Measurements from ENCODE around the gene DNAH3.
A peak's percentile ranks its signal among the peaks of the same experiment; 100 is the strongest.

Gene DNAH3

GRCh38 chr16:20899071-20899470 lies 251.6 kb downstream of the DNAH3 start:
- CTCF ChIA-PET = interaction anchor here (1.0 to 3.6 kb wide), 3 partner anchors 25 to 94 kb away, joined by 3 to 16 read pairs (median 11); no protein-coding TSS in a partner anchor
- peaks cover 35% of the 10 kb centered on the region for H3K36me3 Mint-ChIP-seq

DNA sequence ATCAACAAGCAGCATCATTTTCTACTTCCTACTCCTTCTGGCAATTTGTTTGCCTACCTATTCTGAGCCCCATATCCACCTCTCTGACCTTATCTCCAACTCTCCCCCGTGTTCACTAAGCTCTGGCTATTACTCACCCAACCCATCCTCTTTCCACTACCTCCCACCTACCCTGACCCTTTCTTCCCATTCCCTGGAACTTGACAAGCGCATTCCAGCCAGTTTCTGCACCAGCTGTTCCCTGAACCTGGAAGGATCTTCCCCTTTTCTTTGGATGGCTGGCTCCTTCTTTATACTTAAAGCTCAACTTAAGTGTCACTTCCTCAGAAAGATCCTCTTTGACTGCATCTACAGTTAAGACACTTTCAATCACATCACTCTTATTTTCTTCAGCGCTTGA lies 252.7 kb downstream of the DNAH3 start:
- H3K27me3 Mint-ChIP-seq = no peaks in the 10 kb centered on the region
- H3K4me3 Mint-ChIP-seq = peak overlapping the region; percentile 5
- H3K9me3 Mint-ChIP-seq = no peaks in the 10 kb centered on the region
- no peak for DNase-seq
- CTCF ChIA-PET = interaction anchor here (3.6 kb wide), 1 partner anchor 48 kb away, joined by 16 read pairs; no protein-coding TSS in a partner anchor
- no peak overlapping the region for H3K27ac Mint-ChIP-seq
- peaks cover 33% of the 10 kb centered on the region for H3K36me3 Mint-ChIP-seq
- H3K4me1 Mint-ChIP-seq = peaks cover 51% of the 10 kb centered on the region

More at GRCh38 chr16:20899071-20899470, 251.6 kb downstream of the DNAH3 start:
- Mint-ChIP-seq H3K4me3 (peak overlapping the region; percentile 84), H3K4me1 (peaks cover 62% of the 10 kb centered on the region), H3K27ac (peak overlapping the region; percentile 91), H3K27me3 (no peaks in the 10 kb centered on the region), H3K9me3 (no peaks in the 10 kb centered on the region)
- DNase-seq = no peak

- peaks cover 30% of the 10 kb centered on the region for H3K36me3 Mint-ChIP-seq
- peaks cover 45% of the 10 kb centered on the region for H3K4me1 Mint-ChIP-seq
- CTCF ChIA-PET = interaction anchor here (3.6 kb wide), 1 partner anchor 47 kb away, joined by 16 read pairs; no protein-coding TSS in a partner anchor
- DNase-seq = no peak
- H3K9me3 Mint-ChIP-seq = no peaks in the 10 kb centered on the region
- peak overlapping the region; percentile 5 for H3K4me3 Mint-ChIP-seq
- no peak overlapping the region for H3K27ac Mint-ChIP-seq
- no peaks in the 10 kb centered on the region for H3K27me3 Mint-ChIP-seq
Observed at GRCh38 chr16:20897253-20897897, 253.3 kb downstream of the DNAH3 start.

- Mint-ChIP-seq H3K27me3 (no peaks in the 10 kb centered on the region), H3K4me3 (no peak overlapping the region), H3K4me1 (peaks cover 29% of the 10 kb centered on the region), H3K27ac (no peak overlapping the region), H3K36me3 (peaks cover 20% of the 10 kb centered on the region), H3K9me3 (no peaks in the 10 kb centered on the region)
- DNase-seq = no peak
- CTCF ChIA-PET = interaction anchor here (1.2 kb wide), 1 partner anchor 20 kb away, joined by 3 read pairs; no protein-coding TSS in a partner anchor
Observed at GRCh38 chr16:20894388-20894787, 256.3 kb downstream of the DNAH3 start.

GRCh38 chr16:20889625-20890275 lies 260.9 kb downstream of the DNAH3 start:
- Mint-ChIP-seq H3K4me1 (peaks cover 6% of the 10 kb centered on the region), H3K9me3 (no peaks in the 10 kb centered on the region), H3K36me3 (peaks cover 17% of the 10 kb centered on the region), H3K4me3 (no peak overlapping the region), H3K27ac (no peak overlapping the region), H3K27me3 (no peaks in the 10 kb centered on the region)
- CTCF ChIA-PET = interaction anchor here (0.6 to 1.8 kb wide), 4 partner anchors 11 to 201 kb away, joined by 4 read pairs; no protein-coding TSS in a partner anchor
- no peak for DNase-seq

DNA sequence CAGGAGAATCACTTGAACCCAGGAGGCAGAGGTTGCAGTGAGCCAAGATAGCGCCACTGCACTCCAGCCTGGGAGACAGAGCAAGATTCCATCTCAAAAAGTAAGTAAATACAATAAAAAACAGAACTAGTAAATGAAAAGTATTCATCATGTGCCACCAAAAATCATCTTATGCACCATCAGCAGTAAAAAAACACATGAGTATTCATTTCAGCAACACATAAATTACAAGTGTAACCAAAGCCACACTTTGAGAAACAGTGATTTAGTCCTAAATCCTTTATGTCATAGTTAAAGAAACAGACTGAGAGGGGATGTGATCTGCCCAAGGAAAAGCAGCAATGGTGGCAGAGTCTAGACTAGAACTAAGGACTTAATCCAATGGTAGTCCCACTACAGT lies 263.4 kb downstream of the DNAH3 start:
- CTCF ChIA-PET = interaction anchor here (0.7 to 1.8 kb wide), 2 partner anchors 13 to 15 kb away, joined by 4 read pairs; no protein-coding TSS in a partner anchor
- H3K27ac Mint-ChIP-seq = no peak overlapping the region

DNA sequence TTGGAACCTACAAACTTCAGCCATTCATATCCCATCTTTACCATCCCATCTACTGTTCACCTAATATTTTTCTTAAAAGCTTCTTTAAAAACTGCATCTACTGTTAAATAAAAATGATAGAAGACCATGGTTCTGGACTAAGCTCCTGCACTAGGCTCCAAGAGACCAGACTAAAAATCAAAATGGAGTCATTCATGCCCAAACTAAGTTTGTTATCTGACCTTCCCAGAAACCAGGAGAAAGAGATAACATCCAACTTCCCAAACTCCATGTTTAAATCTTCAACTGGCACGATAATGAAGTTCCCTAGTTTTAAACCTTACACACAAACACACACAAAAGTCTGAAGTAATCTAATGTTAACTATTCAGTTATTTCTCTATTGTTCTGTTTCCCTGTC lies 264.3 kb downstream of the DNAH3 start:
- Mint-ChIP-seq H3K4me3 (no peak overlapping the region), H3K27ac (no peak overlapping the region), H3K36me3 (peaks cover 21% of the 10 kb centered on the region), H3K4me1 (peaks cover 23% of the 10 kb centered on the region), H3K9me3 (no peaks in the 10 kb centered on the region), H3K27me3 (no peaks in the 10 kb centered on the region)
- CTCF ChIA-PET = no interaction called here
- no peak for DNase-seq

More for the DNA sequence above, 263.4 kb downstream of the DNAH3 start:
- Mint-ChIP-seq H3K4me3 (no peak overlapping the region), H3K9me3 (no peaks in the 10 kb centered on the region), H3K4me1 (peaks cover 18% of the 10 kb centered on the region), H3K27me3 (no peaks in the 10 kb centered on the region), H3K36me3 (peaks cover 19% of the 10 kb centered on the region)
- DNase-seq = no peak

- no peaks in the 10 kb centered on the region for H3K27me3 Mint-ChIP-seq
- peaks cover 20% of the 10 kb centered on the region for H3K36me3 Mint-ChIP-seq
- CTCF ChIA-PET = interaction anchor here (1.7 kb wide), 1 partner anchor 9 kb away, joined by 5 read pairs; no protein-coding TSS in a partner anchor
- no peak overlapping the region for H3K4me3 Mint-ChIP-seq
- H3K9me3 Mint-ChIP-seq = no peaks in the 10 kb centered on the region
- H3K27ac Mint-ChIP-seq = peak overlapping the region; percentile 6
- H3K4me1 Mint-ChIP-seq = peaks cover 29% of the 10 kb centered on the region
- peak; percentile 28 for DNase-seq
Observed at GRCh38 chr16:20884240-20884556, 266.4 kb downstream of the DNAH3 start.

DNA sequence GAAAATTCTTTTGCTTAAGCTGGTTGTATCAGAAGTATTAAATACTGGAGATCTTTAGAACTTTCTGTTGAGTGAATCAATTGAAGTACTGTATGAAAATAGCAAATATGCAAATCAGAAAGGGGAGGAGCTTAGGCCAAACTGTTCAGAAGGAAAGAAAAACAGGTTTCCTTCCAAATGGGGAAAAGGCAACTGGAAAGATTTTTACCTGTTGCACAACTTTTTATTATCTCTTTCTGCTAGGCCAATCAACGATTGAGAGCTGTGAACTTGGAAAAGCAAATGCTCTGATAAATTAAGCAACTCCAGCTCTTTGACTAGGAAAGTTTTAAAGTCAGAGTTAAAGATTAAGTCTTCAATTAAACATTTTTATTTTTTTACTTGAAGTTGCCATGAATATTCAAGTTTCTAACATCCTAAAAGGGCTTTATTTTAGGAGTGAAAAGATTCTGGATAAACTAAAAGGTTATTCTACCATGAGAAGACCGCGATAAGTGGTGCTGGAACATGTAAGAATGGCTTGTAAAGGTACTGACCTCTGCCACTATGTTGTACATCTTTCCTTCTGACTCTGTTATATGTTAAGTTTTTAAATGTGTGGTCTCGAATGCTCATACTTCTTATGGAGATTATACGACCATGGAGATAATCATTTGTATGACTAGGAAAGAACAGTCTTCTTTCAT lies 266.9 kb downstream of the DNAH3 start:
- Mint-ChIP-seq H3K27ac (peak overlapping the region; percentile 6), H3K4me3 (no peak overlapping the region), H3K9me3 (no peaks in the 10 kb centered on the region), H3K36me3 (peaks cover 20% of the 10 kb centered on the region), H3K27me3 (no peaks in the 10 kb centered on the region), H3K4me1 (peaks cover 33% of the 10 kb centered on the region)
- no peak for DNase-seq
- CTCF ChIA-PET = interaction anchor here (0.7 to 1.7 kb wide), 3 partner anchors 8 to 16 kb away, joined by 3 to 5 read pairs (median 3); no protein-coding TSS in a partner anchor
